Subcutaneous adipose tissue (tissue), 4 donors: ENCODE results near the gene RCC1. TPM values are rescaled to one million over a fixed set of nuclear protein-coding genes. Genes with fewer than 3 reads are reported as not detected.

ENCODE experiments used
- CTCF ChIP-seq: fragments of 450-650 bp; IDR thresholded peaks from one replicate; pipeline ENCODE4 v1.5.1; 2016; ENCODE audit warnings: low read depth, mild to moderate bottlenecking, control low read depth, antibody characterized with exemption, moderate library complexity
- total RNA-seq, 4 donors: library from RNA; depleted of rRNA; stranded (reverse); fragments of >200 nt; gene quantifications; one replicate each; pipeline ENCODE4 v1.1.0, GENCODE V29; 2016

Gene RCC1
- total RNA-seq, 4 donors from 2014 or later: 13.9 to 32.3 (median 19.4) TPM

- no peak for TF ChIP-seq CTCF
Observed at GRCh38 chr1:28530456-28530855, 24.6 kb downstream of the RCC1 start.

- TF ChIP-seq CTCF: no peak
Observed at GRCh38 chr1:28534671-28535070, 28.8 kb downstream of the RCC1 start.

GRCh38 chr1:28535180-28535579 lies 29.3 kb downstream of the RCC1 start:
- TF ChIP-seq CTCF: no peak

- no peak for TF ChIP-seq CTCF
Observed at GRCh38 chr1:28537457-28538199, 31.8 kb downstream of the RCC1 start.

GRCh38 chr1:28538286-28538685 lies 32.4 kb downstream of the RCC1 start:
- no peak for TF ChIP-seq CTCF

GRCh38 chr1:28540651-28541050 lies 34.8 kb downstream of the RCC1 start:
- no peak for TF ChIP-seq CTCF

- TF ChIP-seq CTCF: no peak
Observed at GRCh38 chr1:28545246-28545628, 39.4 kb downstream of the RCC1 start.
